Thyroid gland (tissue), 4 donors: ENCODE measurements around the gene WDR37. TPM values are rescaled to one million over a fixed set of nuclear protein-coding genes. Genes with fewer than 3 reads are reported as not detected.

ENCODE experiments used
- DNase-seq, 2 donors: peaks; one replicate each; pipeline ENCODE4 v3.0.0-alpha.2; 2019
- H3K27ac ChIP-seq, 3 donors: fragments of 200-600 bp; sonication (generic); 1 replicate in 2 of 3; 2 replicates in 1 of 3; pipeline ENCODE4 v1.5.1; 2016 to 2019; ENCODE audit warnings: mild to moderate bottlenecking in 1 of 3, moderate library complexity in 1 of 3
- H3K27me3 ChIP-seq: fragments of 200-600 bp; sonication (generic); one replicate; pipeline ENCODE4 v1.5.1; 2019
- H3K36me3 ChIP-seq, 2 donors: fragments of 200-600 bp; sonication (generic); one replicate each; pipeline ENCODE4 v1.5.1; 2016 to 2019
- H3K4me1 ChIP-seq, 2 donors: fragments of 200-600 bp; sonication (generic); one replicate each; pipeline ENCODE4 v1.5.1; 2017 to 2019
- H3K4me3 ChIP-seq, 3 donors: fragments of 200-600 bp; sonication (generic); replicated peaks in 1 of 3; 1 replicate in 2 of 3; 2 replicates in 1 of 3; pipeline ENCODE4 v1.5.1; 2016; ENCODE audit warnings: mild to moderate bottlenecking in 1 of 3
- H3K9me3 ChIP-seq: fragments of 200-600 bp; sonication (generic); one replicate; pipeline ENCODE4 v1.5.1; 2017
- POLR2A ChIP-seq, 2 donors: fragments of 450-650 bp; IDR thresholded peaks; one replicate each; pipeline ENCODE4 v1.6.1; 2017; ENCODE audit warnings: antibody characterized with exemption in 2 of 2, mild to moderate bottlenecking in 2 of 2, moderate library complexity in 1 of 2
- WGBS, 2 donors: methylation state at CpG; one replicate each; pipeline ENCODE4 v1.1.5; 2017; 5-methylcytosine and 5-hydroxymethylcytosine counted together
- intact Hi-C: fragments of 100-400 bp; cut with DNase I; formaldehyde crosslinking; loops from one replicate; pipeline ENCODE4 v1.15.1; 2023
- total RNA-seq, 4 donors: library from RNA; depleted of rRNA; stranded (reverse); fragments of >200 nt; gene quantifications; one replicate each; pipeline ENCODE4 v1.2.3, GENCODE V29; 2016
- TF ChIP-seq, protein P1 (sequence below), 6 experiments: fragments of 200-600 bp in 3 of 6; fragments of 450-650 bp in 3 of 6; sonication (generic) in 3 of 6; IDR thresholded peaks; one replicate each; pipeline ENCODE4 v1.5.1; 2016 to 2019; ENCODE audit warnings: antibody characterized with exemption in 6 of 6, mild to moderate bottlenecking in 2 of 6, inconsistent platforms in 1 of 6, moderate library complexity in 1 of 6

WDR37 gene
- total RNA-seq, 4 donors from 2014 or later = 15.2 to 26.3 (median 16.4) TPM

DNA sequence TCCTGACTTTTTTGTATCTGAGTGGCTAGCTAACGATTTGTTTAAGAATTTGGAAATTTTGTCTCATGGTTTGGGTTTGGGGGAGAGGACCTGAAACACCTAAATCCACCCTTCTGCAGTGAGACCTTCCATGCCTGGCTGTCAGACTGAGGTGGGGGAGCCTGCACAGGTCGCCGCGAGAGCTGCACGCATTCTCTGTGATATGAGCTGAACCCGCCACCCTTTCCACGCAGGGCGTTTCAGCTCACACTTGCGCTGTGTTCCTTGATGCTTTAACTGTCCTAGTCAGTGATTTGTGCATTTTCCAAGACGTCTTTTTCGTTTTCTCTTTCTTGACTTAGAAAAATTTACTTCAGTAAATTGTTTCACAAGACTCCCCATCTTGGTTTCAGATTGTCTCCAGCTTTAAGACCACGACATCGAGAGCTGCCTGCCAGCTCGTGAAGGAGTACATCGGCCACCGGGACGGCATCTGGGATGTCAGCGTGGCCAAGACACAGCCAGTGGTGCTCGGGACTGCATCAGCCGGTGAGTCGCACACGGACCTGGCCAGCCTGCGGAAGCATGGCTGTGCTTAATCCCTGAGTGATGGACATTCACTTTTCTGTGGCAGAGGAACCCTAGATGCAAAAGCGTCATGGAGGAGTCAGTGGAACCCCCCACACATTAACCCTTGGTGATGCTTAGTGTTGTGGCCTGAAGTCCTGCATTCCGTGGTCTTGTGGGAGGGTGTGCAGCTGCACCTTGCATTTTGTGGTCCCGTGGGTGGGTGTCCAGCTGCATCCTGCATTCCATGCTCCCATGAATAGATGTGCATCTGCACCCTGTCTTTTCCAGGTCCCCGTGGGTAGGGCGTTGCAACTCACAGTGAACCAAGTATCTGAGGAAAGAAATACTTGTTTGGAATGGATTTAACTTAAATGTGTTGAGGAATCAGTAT is 28.1 kb downstream of the WDR37 start:
- WGBS, 2 donors = 92 to 94% methylated on average over 27 to 28 of the region's 28 CpGs
- Histone ChIP-seq H3K27me3 (no peaks in the 10 kb centered on the region), H3K36me3 (peaks cover 59 to 64% of the 10 kb centered on the region in 2 donors), H3K9me3 (no peaks in the 10 kb centered on the region), H3K4me1 (no peaks in the 10 kb centered on the region), H3K4me3 (no peak overlapping the region), H3K27ac (no peak overlapping the region)
- intact Hi-C loops = no loop called here
- no peak for DNase-seq
- TF ChIP-seq, protein P1, sequence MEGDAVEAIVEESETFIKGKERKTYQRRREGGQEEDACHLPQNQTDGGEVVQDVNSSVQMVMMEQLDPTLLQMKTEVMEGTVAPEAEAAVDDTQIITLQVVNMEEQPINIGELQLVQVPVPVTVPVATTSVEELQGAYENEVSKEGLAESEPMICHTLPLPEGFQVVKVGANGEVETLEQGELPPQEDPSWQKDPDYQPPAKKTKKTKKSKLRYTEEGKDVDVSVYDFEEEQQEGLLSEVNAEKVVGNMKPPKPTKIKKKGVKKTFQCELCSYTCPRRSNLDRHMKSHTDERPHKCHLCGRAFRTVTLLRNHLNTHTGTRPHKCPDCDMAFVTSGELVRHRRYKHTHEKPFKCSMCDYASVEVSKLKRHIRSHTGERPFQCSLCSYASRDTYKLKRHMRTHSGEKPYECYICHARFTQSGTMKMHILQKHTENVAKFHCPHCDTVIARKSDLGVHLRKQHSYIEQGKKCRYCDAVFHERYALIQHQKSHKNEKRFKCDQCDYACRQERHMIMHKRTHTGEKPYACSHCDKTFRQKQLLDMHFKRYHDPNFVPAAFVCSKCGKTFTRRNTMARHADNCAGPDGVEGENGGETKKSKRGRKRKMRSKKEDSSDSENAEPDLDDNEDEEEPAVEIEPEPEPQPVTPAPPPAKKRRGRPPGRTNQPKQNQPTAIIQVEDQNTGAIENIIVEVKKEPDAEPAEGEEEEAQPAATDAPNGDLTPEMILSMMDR (IDR thresholded peaks at IDR 0.05) = no peak
- TF ChIP-seq POLR2A (IDR thresholded peaks at IDR 0.05) = no peak

DNA sequence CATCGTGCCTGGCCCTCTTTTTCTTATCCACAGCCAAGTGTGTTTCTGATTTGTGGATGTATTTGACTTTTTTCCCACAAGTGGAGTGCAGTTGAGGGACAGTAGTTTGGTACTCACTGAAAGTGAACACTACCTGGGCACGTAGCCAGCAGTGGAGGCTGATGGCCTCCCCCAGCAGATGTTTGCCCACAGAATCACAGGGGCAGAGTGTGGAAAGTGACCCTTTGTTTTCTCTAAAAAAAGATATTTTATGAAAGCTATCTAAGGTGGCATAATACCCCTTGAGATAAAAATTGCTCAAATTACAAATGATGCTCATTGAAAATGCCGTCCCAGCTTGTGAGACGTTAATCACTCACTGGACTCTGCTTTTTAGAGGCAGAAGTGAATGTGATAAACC is 29.1 kb downstream of the WDR37 start:
- H3K4me1 ChIP-seq = no peaks in the 10 kb centered on the region
- intact Hi-C loops = no loop called here

DNA sequence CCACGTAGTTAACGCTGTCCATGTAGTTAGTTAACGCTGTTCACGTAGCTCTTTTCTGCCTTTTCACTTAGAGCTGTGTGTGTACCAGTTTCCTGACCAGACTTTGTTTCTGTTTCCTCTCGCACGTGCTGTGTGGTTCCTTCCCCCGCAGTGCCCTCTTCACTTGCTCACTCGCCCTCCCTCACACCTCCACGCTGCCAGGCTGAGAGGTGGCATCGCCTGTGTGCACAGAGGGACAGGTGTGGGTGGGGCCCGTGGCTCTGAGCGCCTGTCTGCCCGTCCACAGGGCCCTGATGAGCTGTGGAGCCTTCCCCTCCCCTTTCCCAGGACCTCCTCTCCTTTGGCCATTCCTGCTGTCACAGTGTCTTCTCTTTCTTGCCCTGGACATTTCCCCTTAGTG is 30.6 kb downstream of the WDR37 start:
- no peak overlapping the region for H3K4me3 ChIP-seq
- DNase-seq = no peak
- no peaks in the 10 kb centered on the region for H3K9me3 ChIP-seq
- intact Hi-C loops = no loop called here
- H3K27me3 ChIP-seq = no peaks in the 10 kb centered on the region
- 89 to 90% methylated on average over 13 of the region's 13 CpGs for WGBS, 2 donors
- no peak overlapping the region for H3K27ac ChIP-seq
- TF ChIP-seq POLR2A (IDR thresholded peaks at IDR 0.05) = no peak
- TF ChIP-seq, protein P1 (IDR thresholded peaks at IDR 0.05) = no peak
- peaks cover 54 to 61% of the 10 kb centered on the region in 2 donors for H3K36me3 ChIP-seq
- H3K4me1 ChIP-seq = no peaks in the 10 kb centered on the region

More for the DNA sequence above, 29.1 kb downstream of the WDR37 start:
- Histone ChIP-seq H3K4me3 (no peak overlapping the region), H3K36me3 (peaks cover 54 to 55% of the 10 kb centered on the region in 2 donors), H3K9me3 (no peaks in the 10 kb centered on the region), H3K27me3 (no peaks in the 10 kb centered on the region), H3K27ac (no peak overlapping the region)
- DNase-seq = no peak
- 87 to 92% methylated on average over 4 of the region's 4 CpGs for WGBS, 2 donors
- TF ChIP-seq, protein P1 (IDR thresholded peaks at IDR 0.05) = no peak
- no peak for TF ChIP-seq POLR2A (IDR thresholded peaks at IDR 0.05)

DNA sequence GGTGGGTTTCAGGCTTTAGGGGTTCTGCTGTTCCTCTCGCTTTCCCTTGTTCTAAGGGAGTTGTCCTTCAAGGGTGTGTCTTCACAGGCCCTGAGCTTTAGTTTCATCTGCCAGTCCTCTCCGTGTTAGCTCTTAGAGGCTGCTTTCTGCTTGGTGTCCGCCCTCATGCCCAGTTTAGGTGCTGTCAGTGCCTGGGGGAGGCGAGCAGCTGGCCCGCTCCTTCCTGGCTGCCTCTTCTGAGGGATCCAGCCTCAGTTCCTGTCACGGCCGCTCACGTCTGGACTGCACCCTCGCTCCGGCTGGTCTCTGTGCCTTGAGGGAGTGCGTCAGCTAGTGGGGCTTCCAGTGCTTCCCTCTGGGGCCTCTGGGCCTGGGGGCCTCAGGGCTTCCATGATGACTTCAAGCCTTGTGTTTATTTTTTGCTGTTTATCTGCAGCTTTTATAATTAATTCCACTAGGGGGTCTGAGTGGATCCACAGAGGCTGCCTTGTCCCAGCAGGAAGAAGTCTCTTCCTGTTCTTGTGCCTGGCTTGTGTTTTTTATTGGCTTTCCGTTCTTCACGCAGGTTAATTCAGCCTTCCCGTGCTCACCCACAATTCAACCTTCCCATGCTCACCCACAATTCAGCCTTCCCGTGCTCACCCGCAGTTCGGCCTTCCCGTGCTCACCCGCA is 33.0 kb downstream of the WDR37 start:
- no peak for DNase-seq
- 80 to 86% methylated on average over 18 to 19 of the region's 19 CpGs for WGBS, 2 donors
- intact Hi-C loops = no loop called here
- Histone ChIP-seq H3K27me3 (no peaks in the 10 kb centered on the region), H3K36me3 (peaks cover 47 to 58% of the 10 kb centered on the region in 2 donors), H3K4me1 (no peaks in the 10 kb centered on the region), H3K27ac (no peak overlapping the region), H3K4me3 (no peak overlapping the region), H3K9me3 (no peaks in the 10 kb centered on the region)
- TF ChIP-seq POLR2A (IDR thresholded peaks at IDR 0.05) = no peak
- TF ChIP-seq, protein P1 (IDR thresholded peaks at IDR 0.05) = no peak

DNA sequence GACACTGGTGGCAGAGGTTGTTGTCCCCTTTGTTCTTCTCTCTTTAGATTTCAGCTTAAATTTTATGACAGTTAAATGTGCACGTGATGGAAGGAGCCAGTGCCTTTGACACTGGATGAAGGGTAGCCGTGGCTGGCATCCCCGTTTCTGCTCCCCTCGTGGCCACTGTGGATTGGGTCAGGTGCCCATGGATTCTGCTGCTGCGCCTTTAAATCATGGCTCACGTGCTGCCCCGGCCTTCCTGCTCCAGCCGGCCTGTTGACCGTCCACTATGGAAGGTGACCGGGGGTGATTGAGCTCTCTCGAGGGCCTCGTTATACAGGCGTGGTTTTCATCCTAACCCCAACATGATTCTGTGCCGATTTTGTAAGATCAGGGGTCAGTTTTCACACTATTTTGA is 34.5 kb downstream of the WDR37 start:
- TF ChIP-seq, protein P1 (IDR thresholded peaks at IDR 0.05) = no peak
- no peak for TF ChIP-seq POLR2A (IDR thresholded peaks at IDR 0.05)
- H3K27me3 ChIP-seq = no peaks in the 10 kb centered on the region
- H3K9me3 ChIP-seq = no peaks in the 10 kb centered on the region
- intact Hi-C loops = no loop called here
- no peak overlapping the region for H3K4me3 ChIP-seq
- 94 to 97% methylated on average over 12 to 14 of the region's 14 CpGs for WGBS, 2 donors
- DNase-seq = no peak
- H3K4me1 ChIP-seq = no peaks in the 10 kb centered on the region
- peaks cover 43 to 54% of the 10 kb centered on the region in 2 donors for H3K36me3 ChIP-seq
- H3K27ac ChIP-seq = no peak overlapping the region
